ENCODE results near the gene SLC5A10. TPM values are rescaled to one million over a fixed set of nuclear protein-coding genes. Genes with fewer than 3 reads are reported as not detected.

SLC5A10 gene
- total RNA-seq, 1 experiment from 2014 or later = 0.17 TPM

DNA sequence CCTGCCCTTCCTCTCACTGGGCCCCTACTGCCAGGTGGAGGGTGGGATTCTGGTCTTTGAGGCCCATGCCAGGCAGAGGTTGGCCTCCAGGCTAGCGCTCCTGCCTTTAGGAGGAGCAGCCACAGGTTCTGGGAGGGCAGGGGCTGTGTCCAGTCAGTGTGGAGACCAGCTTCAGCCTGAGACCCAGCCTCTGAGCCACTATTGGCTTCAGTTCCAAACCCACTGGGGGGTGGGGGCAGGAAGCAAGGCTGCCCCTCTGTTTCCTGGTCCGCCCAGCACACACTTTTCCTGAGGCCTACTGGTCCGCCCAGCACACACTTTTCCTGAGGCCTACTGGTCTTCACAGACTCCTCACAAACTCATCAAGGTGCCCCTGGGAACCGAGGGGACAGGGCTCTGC lies 16.4 kb downstream of the SLC5A10 start:
- Histone ChIP-seq H3K9me2 (ENCODE audit: insufficient read depth) (no peaks in the 10 kb centered on the region), H4K20me1 (ENCODE audit: insufficient read depth) (peaks cover 8% of the 10 kb centered on the region), H3K27me3 (ENCODE audit: insufficient read depth, low read depth) (no peaks in the 10 kb centered on the region), H3K79me2 (ENCODE audit: low read depth) (no peaks in the 10 kb centered on the region), H2AFZ (no peak overlapping the region), H3F3A (ENCODE audit: insufficient read depth, low read depth) (peaks cover 32% of the 10 kb centered on the region; the same call in 1 of the 2 replicates), H3K27ac (peak overlapping the region; percentile 37), H3K4me3 (no peak overlapping the region), H3K9me3 (ENCODE audit: insufficient read depth, low read depth) (no peaks in the 10 kb centered on the region), H3K4me1 (replicated peaks; ENCODE audit: insufficient read depth) (peaks cover 39% of the 10 kb centered on the region), H3K4me2 (peak overlapping the region; percentile 48), H3K36me3 (ENCODE audit: low read depth) (no peaks in the 10 kb centered on the region)
- no peak for DNase-seq
- no peak for TF ChIP-seq EZH2 (IDR thresholded peaks at IDR 0.05; ENCODE audit: low read depth)
- TF ChIP-seq, protein P1, sequence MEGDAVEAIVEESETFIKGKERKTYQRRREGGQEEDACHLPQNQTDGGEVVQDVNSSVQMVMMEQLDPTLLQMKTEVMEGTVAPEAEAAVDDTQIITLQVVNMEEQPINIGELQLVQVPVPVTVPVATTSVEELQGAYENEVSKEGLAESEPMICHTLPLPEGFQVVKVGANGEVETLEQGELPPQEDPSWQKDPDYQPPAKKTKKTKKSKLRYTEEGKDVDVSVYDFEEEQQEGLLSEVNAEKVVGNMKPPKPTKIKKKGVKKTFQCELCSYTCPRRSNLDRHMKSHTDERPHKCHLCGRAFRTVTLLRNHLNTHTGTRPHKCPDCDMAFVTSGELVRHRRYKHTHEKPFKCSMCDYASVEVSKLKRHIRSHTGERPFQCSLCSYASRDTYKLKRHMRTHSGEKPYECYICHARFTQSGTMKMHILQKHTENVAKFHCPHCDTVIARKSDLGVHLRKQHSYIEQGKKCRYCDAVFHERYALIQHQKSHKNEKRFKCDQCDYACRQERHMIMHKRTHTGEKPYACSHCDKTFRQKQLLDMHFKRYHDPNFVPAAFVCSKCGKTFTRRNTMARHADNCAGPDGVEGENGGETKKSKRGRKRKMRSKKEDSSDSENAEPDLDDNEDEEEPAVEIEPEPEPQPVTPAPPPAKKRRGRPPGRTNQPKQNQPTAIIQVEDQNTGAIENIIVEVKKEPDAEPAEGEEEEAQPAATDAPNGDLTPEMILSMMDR (conservative IDR thresholded peaks at IDR 0.05) = no peak
- BruUV-seq (replicated peaks) = no TSS peak
- ChIA-PET POLR2A (ENCODE audit: unreplicated experiment) (interaction anchor here (0.7 kb wide), 1 partner anchor 111 kb away, joined by 3 read pairs; no protein-coding TSS in a partner anchor), CTCF (interaction anchor here (0.5 to 0.6 kb wide), 2 partner anchors 51 to 85 kb away, joined by 3 to 8 read pairs; no protein-coding TSS in a partner anchor)
- intact Hi-C loops (cut with micrococcal nuclease; ENCODE audit: unreplicated experiment) = loop anchor here (2.0 kb wide), 1 partner anchor 36 kb away; the partner anchor contains the start of gene FAM83G

DNA sequence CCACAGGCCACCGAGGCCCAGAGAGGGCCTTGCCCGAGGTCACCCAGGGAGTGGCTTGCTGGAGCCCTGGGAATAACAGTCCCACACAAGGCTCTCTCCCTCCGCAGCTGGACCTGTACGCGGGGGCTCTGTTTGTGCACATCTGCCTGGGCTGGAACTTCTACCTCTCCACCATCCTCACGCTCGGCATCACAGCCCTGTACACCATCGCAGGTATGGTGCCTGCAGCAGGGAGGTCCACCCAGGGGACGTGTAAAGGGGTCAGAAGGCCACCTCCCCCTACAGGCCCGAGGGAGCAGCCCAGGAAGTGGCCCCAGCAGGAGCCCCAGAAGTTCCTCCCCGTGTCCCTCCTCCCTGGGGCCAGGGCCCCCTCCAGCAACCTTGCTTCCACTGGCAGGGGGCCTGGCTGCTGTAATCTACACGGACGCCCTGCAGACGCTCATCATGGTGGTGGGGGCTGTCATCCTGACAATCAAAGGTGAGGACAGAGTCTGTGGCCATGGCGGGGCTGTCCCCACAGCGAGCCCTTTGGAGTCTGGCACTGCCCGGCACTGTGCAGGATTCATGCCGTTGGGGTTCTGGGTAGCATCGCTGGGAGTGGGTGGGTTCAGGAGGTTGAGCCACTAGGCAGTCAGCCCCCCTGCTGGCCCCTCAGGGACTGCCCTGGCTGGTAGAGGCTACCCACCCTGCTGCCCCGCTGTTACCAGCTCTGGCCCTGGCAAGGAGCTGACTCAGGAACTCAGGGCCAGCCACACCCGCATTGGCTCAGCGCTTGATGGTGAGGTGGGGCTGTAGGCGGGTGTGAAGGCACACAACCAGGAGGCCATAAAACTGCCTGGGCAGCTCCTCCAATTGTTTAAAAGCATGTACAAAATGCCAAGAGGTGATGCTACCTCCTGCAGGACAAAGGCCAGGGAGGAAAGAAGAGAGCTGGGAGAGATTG lies 17.3 kb downstream of the SLC5A10 start:
- DNase-seq = peak; percentile 72 to 78
- POLR2A ChIA-PET (ENCODE audit: unreplicated experiment) = interaction anchor here (0.6 to 0.9 kb wide), 3 partner anchors 32 to 35 kb away, joined by 5 to 7 read pairs (median 5); no protein-coding TSS in a partner anchor
- Histone ChIP-seq H3K4me3 (no peak overlapping the region), H3K27me3 (ENCODE audit: insufficient read depth, low read depth) (no peaks in the 10 kb centered on the region), H3K4me1 (replicated peaks; ENCODE audit: insufficient read depth) (peaks cover 39% of the 10 kb centered on the region), H3K9me2 (ENCODE audit: insufficient read depth) (no peaks in the 10 kb centered on the region), H4K20me1 (ENCODE audit: insufficient read depth) (peaks cover 8% of the 10 kb centered on the region), H3K27ac (peak overlapping the region; percentile 21), H3K4me2 (peak overlapping the region; percentile 48), H3K36me3 (ENCODE audit: low read depth) (no peaks in the 10 kb centered on the region), H3K9me3 (ENCODE audit: insufficient read depth, low read depth) (no peaks in the 10 kb centered on the region), H3K79me2 (ENCODE audit: low read depth) (no peaks in the 10 kb centered on the region), H2AFZ (no peak overlapping the region), H3F3A (ENCODE audit: insufficient read depth, low read depth) (peaks cover 29% of the 10 kb centered on the region; the same call in 1 of the 2 replicates)
- BruUV-seq (replicated peaks) = no TSS peak
- CTCF ChIA-PET = interaction anchor here (0.8 kb wide), 1 partner anchor 8 kb away, joined by 3 read pairs; no protein-coding TSS in a partner anchor
- TF ChIP-seq, protein P1 (conservative IDR thresholded peaks at IDR 0.05) = no peak
- no peak for TF ChIP-seq EZH2 (IDR thresholded peaks at IDR 0.05; ENCODE audit: low read depth)
- intact Hi-C loops (cut with micrococcal nuclease; ENCODE audit: unreplicated experiment) = loop anchor here (2.0 kb wide), 1 partner anchor 36 kb away; the partner anchor contains the start of gene FAM83G

DNA sequence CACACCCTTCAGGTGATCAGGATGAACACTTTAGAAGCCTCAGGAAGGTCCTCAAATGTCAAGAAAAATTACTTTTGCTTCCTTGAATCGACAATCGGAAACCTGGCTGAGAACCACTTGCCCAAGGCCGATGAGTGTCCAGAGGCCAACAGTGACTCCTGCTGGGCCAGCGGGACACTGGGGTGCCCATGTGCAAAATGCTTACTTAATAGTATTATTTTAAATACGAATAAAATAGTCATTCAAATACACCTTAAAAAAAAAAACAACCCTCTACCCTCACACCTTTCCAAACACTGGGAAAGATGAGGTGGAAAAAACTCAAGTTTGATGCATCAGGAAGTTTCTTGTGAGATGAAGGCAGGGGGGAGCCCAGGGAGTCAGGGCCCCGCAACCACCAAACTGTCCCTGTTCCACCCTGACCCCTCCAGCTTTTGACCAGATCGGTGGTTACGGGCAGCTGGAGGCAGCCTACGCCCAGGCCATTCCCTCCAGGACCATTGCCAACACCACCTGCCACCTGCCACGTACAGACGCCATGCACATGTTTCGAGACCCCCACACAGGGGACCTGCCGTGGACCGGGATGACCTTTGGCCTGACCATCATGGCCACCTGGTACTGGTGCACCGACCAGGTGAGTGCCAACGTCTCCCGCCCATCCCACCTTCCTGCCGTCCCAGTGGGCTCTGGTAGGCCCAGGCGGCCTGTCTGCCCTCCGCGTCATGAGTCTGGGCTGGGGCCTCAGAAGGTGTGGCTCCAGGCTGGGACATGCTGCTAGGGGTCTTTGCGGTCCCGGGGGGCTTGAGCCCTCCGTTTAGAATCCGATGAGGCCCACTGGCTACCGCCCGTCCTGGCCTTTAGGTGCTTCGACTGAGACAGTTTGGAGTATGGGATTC lies 18.9 kb downstream of the SLC5A10 start:
- no TSS peak for BruUV-seq (replicated peaks)
- ChIA-PET POLR2A (ENCODE audit: unreplicated experiment) (no interaction called here), CTCF (no interaction called here)
- no peak overlapping the region for H2AFZ ChIP-seq
- no peaks in the 10 kb centered on the region for H3K36me3 ChIP-seq (ENCODE audit: low read depth)
- no peaks in the 10 kb centered on the region for H3K9me2 ChIP-seq (ENCODE audit: insufficient read depth)
- H3K4me3 ChIP-seq = no peak overlapping the region
- H3F3A ChIP-seq (ENCODE audit: insufficient read depth, low read depth) = peaks cover 32% of the 10 kb centered on the region; the same call in 1 of the 2 replicates
- H3K79me2 ChIP-seq (ENCODE audit: low read depth) = no peaks in the 10 kb centered on the region
- H3K4me2 ChIP-seq = no peak overlapping the region
- peaks cover 8% of the 10 kb centered on the region for H4K20me1 ChIP-seq (ENCODE audit: insufficient read depth)
- H3K9me3 ChIP-seq (ENCODE audit: insufficient read depth, low read depth) = no peaks in the 10 kb centered on the region
- intact Hi-C loops (cut with micrococcal nuclease; ENCODE audit: unreplicated experiment) = no loop called here
- no peak for DNase-seq
- no peaks in the 10 kb centered on the region for H3K27me3 ChIP-seq (ENCODE audit: insufficient read depth, low read depth)
- 0 out of 2 replicates have a peak overlapping the region, but pooled peaks have one; percentile 21 for H3K27ac ChIP-seq
- peaks cover 39% of the 10 kb centered on the region for H3K4me1 ChIP-seq (replicated peaks; ENCODE audit: insufficient read depth)
- TF ChIP-seq, protein P1 (conservative IDR thresholded peaks at IDR 0.05) = peak; percentile 22; the same call in 1 of the 2 replicates
- no peak for TF ChIP-seq EZH2 (IDR thresholded peaks at IDR 0.05; ENCODE audit: low read depth)
